Immature natural killer cell (primary cell): Measurements from ENCODE around the gene PF4V1. TPM values are rescaled to one million over a fixed set of nuclear protein-coding genes. Genes with fewer than 3 reads are reported as not detected.

Experiments
- DNase-seq, 3 donors: peaks; one replicate each; pipeline ENCODE4 v3.0.0; 2022; ENCODE audit warnings: mixed read lengths in 1 of 3
- H3K27ac Mint-ChIP-seq, 6 donors: one replicate each; pipeline ENCODE4 v1.8.0; 2020; ENCODE audit warnings: mixed read lengths in 6 of 6, mild to moderate bottlenecking in 5 of 6, inconsistent platforms in 4 of 6, moderate library complexity in 3 of 6
- H3K27me3 Mint-ChIP-seq, 3 donors: one replicate each; pipeline ENCODE4 v1.8.0; 2020 to 2021; ENCODE audit warnings: low read depth in 3 of 3, mild to moderate bottlenecking in 3 of 3, mixed read lengths in 3 of 3, moderate library complexity in 3 of 3, inconsistent platforms in 1 of 3
- H3K36me3 Mint-ChIP-seq, 3 donors: one replicate each; pipeline ENCODE4 v1.8.0; 2020; ENCODE audit warnings: mixed read lengths in 3 of 3, inconsistent platforms in 2 of 3, mild to moderate bottlenecking in 2 of 3
- H3K4me1 Mint-ChIP-seq, 2 donors: one replicate each; pipeline ENCODE4 v1.8.0; 2020; ENCODE audit warnings: inconsistent platforms in 2 of 2, mild to moderate bottlenecking in 2 of 2, mixed read lengths in 2 of 2, moderate library complexity in 1 of 2
- H3K4me3 Mint-ChIP-seq, 5 donors: one replicate each; pipeline ENCODE4 v1.8.0; 2020; ENCODE audit warnings: mild to moderate bottlenecking in 5 of 5, mixed read lengths in 5 of 5, inconsistent platforms in 3 of 5, moderate library complexity in 3 of 5
- H3K9me3 Mint-ChIP-seq, 6 donors: one replicate each; pipeline ENCODE4 v1.8.0; 2020; ENCODE audit warnings: mild to moderate bottlenecking in 6 of 6, mixed read lengths in 6 of 6, inconsistent platforms in 4 of 6, moderate library complexity in 3 of 6
- polyA plus RNA-seq, 3 donors: library from polyadenylated mRNA; unstranded; fragments of 300-500 nt; fragmentation: Illumina TruSeq; gene quantifications; one replicate each; pipeline ENCODE4 v1.2.3, GENCODE V29; 2021

Gene PF4V1
- 1 to 10 TPM in 1 of 3 donors, under 1 TPM in 1, not detected in 1; 0.71 to 6.4 TPM for polyA plus RNA-seq

GRCh38 chr4:73853246-73853704 is at the start of gene PF4V1:
PF4V1 (plus strand) TSS chr4:73853296; CDS start chr4:73853363, 67 bp downstream.
- Mint-ChIP-seq H3K4me3 (no peak within 1 kb of the TSS), H3K36me3 (no peaks in the 10 kb centered on the region), H3K9me3 (peaks cover 0 to 7% (median 4%) of the 10 kb centered on the region in 6 donors), H3K27ac (no peak within 1 kb of the TSS), H3K27me3 (peaks cover 0 to 3% (median 0%) of the 10 kb centered on the region in 3 donors), H3K4me1 (no peaks in the 10 kb centered on the region)
- no peak for DNase-seq

- Mint-ChIP-seq H3K36me3 (no peaks in the 10 kb centered on the region), H3K4me3 (no peak overlapping the region), H3K9me3 (peaks cover 0 to 16% (median 2%) of the 10 kb centered on the region in 6 donors), H3K4me1 (no peaks in the 10 kb centered on the region), H3K27me3 (peaks cover 0 to 2% (median 0%) of the 10 kb centered on the region in 3 donors), H3K27ac (no peak overlapping the region)
- no peak for DNase-seq
Measured at GRCh38 chr4:73810191-73810590, 42.9 kb upstream of the PF4V1 start.

- Mint-ChIP-seq H3K9me3 (peaks cover 0 to 15% (median 3%) of the 10 kb centered on the region in 6 donors), H3K4me1 (no peaks in the 10 kb centered on the region), H3K27ac (no peak overlapping the region), H3K4me3 (no peak overlapping the region), H3K36me3 (no peaks in the 10 kb centered on the region), H3K27me3 (peaks cover 0 to 2% (median 0%) of the 10 kb centered on the region in 3 donors)
- no peak for DNase-seq
Measured at GRCh38 chr4:73811841-73812240, 41.3 kb upstream of the PF4V1 start.

GRCh38 chr4:73814679-73815078 is 38.4 kb upstream of the PF4V1 start:
- no peak for DNase-seq
- Mint-ChIP-seq H3K4me3 (no peak overlapping the region), H3K27ac (no peak overlapping the region), H3K36me3 (no peaks in the 10 kb centered on the region), H3K9me3 (peaks cover 0 to 15% (median 4%) of the 10 kb centered on the region in 6 donors), H3K27me3 (no peaks in the 10 kb centered on the region), H3K4me1 (no peaks in the 10 kb centered on the region)

GRCh38 chr4:73815145-73815544 is 38.0 kb upstream of the PF4V1 start:
- Mint-ChIP-seq H3K36me3 (no peaks in the 10 kb centered on the region), H3K27me3 (no peaks in the 10 kb centered on the region), H3K9me3 (peaks cover 0 to 16% (median 5%) of the 10 kb centered on the region in 6 donors), H3K27ac (no peak overlapping the region), H3K4me1 (no peaks in the 10 kb centered on the region), H3K4me3 (no peak overlapping the region)
- no peak for DNase-seq

GRCh38 chr4:73816814-73817213 is 36.3 kb upstream of the PF4V1 start:
- no peak overlapping the region for H3K4me3 Mint-ChIP-seq
- no peaks in the 10 kb centered on the region for H3K27me3 Mint-ChIP-seq
- no peaks in the 10 kb centered on the region for H3K36me3 Mint-ChIP-seq
- no peaks in the 10 kb centered on the region for H3K4me1 Mint-ChIP-seq
- H3K27ac Mint-ChIP-seq, result no peak overlapping the region
- peaks cover 0 to 16% (median 5%) of the 10 kb centered on the region in 6 donors for H3K9me3 Mint-ChIP-seq
- DNase-seq, result no peak

- Mint-ChIP-seq H3K36me3 (no peaks in the 10 kb centered on the region), H3K27ac (no peak overlapping the region), H3K9me3 (peaks cover 3 to 16% (median 5%) of the 10 kb centered on the region in 6 donors), H3K27me3 (no peaks in the 10 kb centered on the region), H3K4me3 (no peak overlapping the region), H3K4me1 (no peaks in the 10 kb centered on the region)
- no peak for DNase-seq
Measured at GRCh38 chr4:73817341-73817740, 35.8 kb upstream of the PF4V1 start.

- no peak overlapping the region for H3K4me3 Mint-ChIP-seq
- H3K36me3 Mint-ChIP-seq, result no peaks in the 10 kb centered on the region
- H3K27ac Mint-ChIP-seq, result no peak overlapping the region
- no peak for DNase-seq
- no peaks in the 10 kb centered on the region for H3K4me1 Mint-ChIP-seq
- no peaks in the 10 kb centered on the region for H3K27me3 Mint-ChIP-seq
- H3K9me3 Mint-ChIP-seq, result peaks cover 1 to 18% (median 5%) of the 10 kb centered on the region in 6 donors
Measured at GRCh38 chr4:73821325-73821724, 31.8 kb upstream of the PF4V1 start.

- H3K27me3 Mint-ChIP-seq, result no peaks in the 10 kb centered on the region
- DNase-seq, result no peak
- no peaks in the 10 kb centered on the region for H3K4me1 Mint-ChIP-seq
- no peaks in the 10 kb centered on the region for H3K36me3 Mint-ChIP-seq
- H3K27ac Mint-ChIP-seq, result no peak overlapping the region
- no peak overlapping the region for H3K4me3 Mint-ChIP-seq
- peaks cover 1 to 18% (median 5%) of the 10 kb centered on the region in 6 donors for H3K9me3 Mint-ChIP-seq
Measured at GRCh38 chr4:73822389-73822788, 30.7 kb upstream of the PF4V1 start.

GRCh38 chr4:73822812-73823504 is 30.1 kb upstream of the PF4V1 start:
- H3K27ac Mint-ChIP-seq, result no peak overlapping the region
- peaks cover 0 to 3% (median 0%) of the 10 kb centered on the region in 3 donors for H3K36me3 Mint-ChIP-seq
- H3K4me1 Mint-ChIP-seq, result no peaks in the 10 kb centered on the region
- no peak overlapping the region for H3K4me3 Mint-ChIP-seq
- no peaks in the 10 kb centered on the region for H3K27me3 Mint-ChIP-seq
- DNase-seq, result no peak
- H3K9me3 Mint-ChIP-seq, result peaks cover 0 to 21% (median 5%) of the 10 kb centered on the region in 6 donors

GRCh38 chr4:73823760-73824159 is 29.3 kb upstream of the PF4V1 start:
- peaks cover 0 to 21% (median 5%) of the 10 kb centered on the region in 6 donors for H3K9me3 Mint-ChIP-seq
- H3K4me1 Mint-ChIP-seq, result no peaks in the 10 kb centered on the region
- H3K4me3 Mint-ChIP-seq, result no peak overlapping the region
- H3K36me3 Mint-ChIP-seq, result peaks cover 0 to 3% (median 0%) of the 10 kb centered on the region in 3 donors
- no peak for DNase-seq
- no peak overlapping the region for H3K27ac Mint-ChIP-seq
- H3K27me3 Mint-ChIP-seq, result no peaks in the 10 kb centered on the region

GRCh38 chr4:73828956-73829355 is 24.1 kb upstream of the PF4V1 start:
- no peak for DNase-seq
- peaks cover 0 to 10% (median 5%) of the 10 kb centered on the region in 6 donors for H3K9me3 Mint-ChIP-seq

GRCh38 chr4:73831569-73831968 is 21.5 kb upstream of the PF4V1 start:
- Mint-ChIP-seq H3K27ac (no peak overlapping the region), H3K9me3 (peaks cover 0 to 9% (median 5%) of the 10 kb centered on the region in 6 donors), H3K4me3 (no peak overlapping the region), H3K27me3 (peaks cover 0 to 2% (median 0%) of the 10 kb centered on the region in 3 donors), H3K4me1 (no peaks in the 10 kb centered on the region), H3K36me3 (peaks cover 0 to 3% (median 0%) of the 10 kb centered on the region in 3 donors)
- no peak for DNase-seq

More at GRCh38 chr4:73828956-73829355, 24.1 kb upstream of the PF4V1 start:
- Mint-ChIP-seq H3K27ac (no peak overlapping the region), H3K36me3 (peaks cover 0 to 3% (median 0%) of the 10 kb centered on the region in 3 donors), H3K27me3 (peaks cover 0 to 2% (median 0%) of the 10 kb centered on the region in 3 donors), H3K4me3 (no peak overlapping the region), H3K4me1 (no peaks in the 10 kb centered on the region)

- Mint-ChIP-seq H3K27me3 (peaks cover 0 to 2% (median 0%) of the 10 kb centered on the region in 3 donors), H3K27ac (no peak overlapping the region), H3K9me3 (peaks cover 2 to 10% (median 5%) of the 10 kb centered on the region in 6 donors), H3K4me3 (no peak overlapping the region), H3K36me3 (peaks cover 0 to 2% (median 0%) of the 10 kb centered on the region in 3 donors), H3K4me1 (no peaks in the 10 kb centered on the region)
- no peak for DNase-seq
Measured at GRCh38 chr4:73832651-73833237, 20.4 kb upstream of the PF4V1 start.
